GM21367 (cell line): ENCODE results near the gene AVL9.

Experiments used
- ATAC-seq: cut with Tn5 transposase; IDR thresholded peaks from one replicate; pipeline ENCODE4 v1.9.1; 2021; ENCODE audit not compliant: unreplicated experiment

Gene AVL9

DNA sequence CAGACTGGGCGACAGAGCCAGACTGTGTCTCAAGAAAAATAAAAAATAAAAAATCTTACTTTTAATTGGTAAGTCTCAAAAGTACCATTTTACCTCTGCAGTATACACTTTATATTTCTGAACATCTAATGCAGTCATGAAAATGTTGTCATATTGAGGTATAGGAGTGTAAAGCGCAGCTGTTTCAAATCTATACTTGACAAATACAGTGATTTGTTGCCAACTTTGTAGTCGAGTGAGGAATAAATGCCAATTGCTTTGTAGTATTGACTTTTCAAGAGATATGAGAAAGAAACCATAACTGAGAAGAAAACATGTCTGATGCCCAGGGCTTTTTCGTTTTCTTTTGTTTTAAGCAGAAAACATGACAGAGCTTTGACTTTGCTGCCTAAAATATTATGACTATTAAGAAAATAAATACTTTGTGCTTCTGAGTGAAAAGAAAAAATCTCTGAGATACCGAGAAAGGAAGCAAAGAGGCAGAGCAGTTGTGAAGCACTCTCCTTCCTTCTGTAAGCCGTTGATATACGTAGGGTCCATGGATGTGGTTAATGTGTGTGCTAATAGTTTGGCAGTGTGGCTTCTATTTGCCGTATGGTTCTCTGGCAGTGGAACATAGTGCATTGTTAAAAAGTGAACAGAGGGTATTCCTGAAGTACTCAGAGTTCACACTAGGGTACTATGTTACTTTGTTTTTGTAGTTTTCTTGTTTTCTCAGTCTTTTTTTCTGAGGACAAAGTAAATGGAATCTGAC is 38.2 kb downstream of the AVL9 start:
- no peak for ATAC-seq

- ATAC-seq: no peak
Observed at GRCh38 chr7:32535162-32535702, 39.9 kb downstream of the AVL9 start.

DNA sequence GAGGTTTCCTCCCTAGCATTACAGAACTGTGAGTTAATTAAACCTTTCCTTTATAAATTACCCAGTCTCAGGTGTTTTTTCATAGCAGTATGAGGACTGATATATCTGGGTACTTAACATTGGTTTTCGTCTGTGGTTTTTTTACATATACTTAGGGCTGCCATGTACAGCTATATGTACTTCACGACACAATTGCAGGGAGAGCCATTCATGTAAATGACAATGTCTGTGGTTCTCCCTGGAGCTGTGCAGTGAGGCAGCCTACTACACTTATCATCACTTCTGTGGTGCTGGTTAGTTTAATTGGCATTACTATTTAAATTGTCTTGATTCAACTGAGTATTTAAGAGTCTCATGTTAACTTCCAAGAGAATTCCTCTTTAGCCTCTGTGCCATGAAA is 40.7 kb downstream of the AVL9 start:
- ATAC-seq: no peak

GRCh38 chr7:32536585-32536984 is 41.3 kb downstream of the AVL9 start:
- ATAC-seq: no peak

DNA sequence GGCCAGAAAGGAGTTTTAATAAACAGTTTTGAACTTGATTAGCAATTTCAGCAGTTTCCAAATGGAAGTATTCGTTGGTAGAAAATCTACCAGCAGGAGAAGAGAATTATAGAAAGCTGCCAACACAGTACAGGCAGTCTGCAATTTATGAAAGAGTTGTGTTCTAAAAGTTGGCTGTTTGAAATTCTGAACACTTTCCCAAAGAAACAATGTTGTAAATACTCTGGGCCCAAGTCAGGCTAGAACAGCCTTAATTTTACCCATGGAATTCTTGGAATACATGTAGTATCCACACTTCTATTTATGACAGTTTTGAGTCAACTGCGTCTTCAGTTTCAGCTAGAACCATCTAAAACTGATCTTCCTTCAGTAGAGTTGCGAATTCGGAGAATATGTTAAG is 42.5 kb downstream of the AVL9 start:
- no peak for ATAC-seq

DNA sequence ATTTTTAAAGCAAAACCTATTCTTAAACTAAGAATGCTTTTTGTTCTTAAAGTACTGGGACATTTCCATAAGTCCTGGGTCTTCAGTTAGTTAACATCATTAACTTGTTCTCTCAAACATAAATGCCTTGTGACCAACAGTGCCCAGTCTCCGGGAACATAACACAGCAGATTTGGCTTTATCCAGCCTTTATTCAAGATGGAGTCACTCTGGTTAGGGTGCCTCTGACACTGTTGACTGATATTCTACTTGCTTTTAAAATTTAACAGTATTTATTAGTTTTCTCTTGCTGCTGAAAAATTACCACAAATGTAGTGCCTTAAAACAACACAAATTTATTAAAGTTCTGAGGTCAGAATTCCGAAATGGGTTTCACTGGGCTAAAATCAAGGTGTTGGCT is 44.1 kb downstream of the AVL9 start:
- no peak for ATAC-seq

DNA sequence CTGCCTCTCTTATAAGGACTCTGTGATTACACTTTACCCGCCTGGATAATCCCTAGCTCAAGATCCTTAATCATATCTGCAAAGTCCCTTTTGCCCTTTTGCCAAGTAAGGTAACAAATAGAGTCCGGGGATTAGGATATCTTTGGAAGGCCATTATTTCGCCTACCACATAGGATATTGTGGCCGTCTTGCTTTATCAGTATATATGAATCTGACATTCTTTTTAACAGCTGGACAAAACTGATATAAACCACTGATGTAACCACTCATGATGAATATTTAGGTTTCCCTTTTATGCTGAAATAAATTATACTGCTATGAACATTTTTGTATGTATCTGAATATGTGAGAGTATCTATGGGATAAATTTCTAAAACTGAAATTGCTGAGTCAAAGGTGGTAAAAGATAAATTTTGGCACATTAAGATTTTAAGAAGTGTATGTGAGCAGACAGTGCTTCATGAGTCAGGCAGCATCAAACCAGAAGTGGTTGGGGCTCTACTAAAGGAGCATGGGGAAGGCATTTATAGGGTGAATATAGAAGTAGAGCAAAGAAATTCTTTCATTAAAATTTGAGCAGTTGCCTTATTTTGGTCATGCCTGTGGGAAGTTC is 44.7 kb downstream of the AVL9 start:
- ATAC-seq: no peak

- no peak for ATAC-seq
Observed at GRCh38 chr7:32542595-32542994, 47.3 kb downstream of the AVL9 start.

DNA sequence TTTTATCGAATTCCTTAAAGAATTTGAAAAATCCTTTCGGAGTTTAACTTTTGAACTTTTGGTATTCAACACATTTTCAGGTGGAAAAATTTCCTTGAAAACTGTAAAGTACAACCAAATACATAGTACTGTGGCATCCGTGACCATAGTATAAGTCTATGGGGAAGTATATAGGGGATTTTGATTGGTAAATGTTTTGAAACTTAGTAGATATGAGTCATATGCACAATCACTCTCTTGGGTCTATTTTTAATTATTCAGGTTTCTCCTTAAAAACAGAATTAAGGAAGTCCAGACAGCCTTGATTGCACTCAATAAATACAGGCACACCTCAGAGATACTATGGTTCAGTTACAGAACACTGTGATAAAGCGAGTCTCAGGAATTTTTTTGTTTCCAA is 64.2 kb downstream of the AVL9 start:
- no peak for ATAC-seq

GRCh38 chr7:32560075-32560474 is 64.8 kb downstream of the AVL9 start:
- ATAC-seq: no peak

DNA sequence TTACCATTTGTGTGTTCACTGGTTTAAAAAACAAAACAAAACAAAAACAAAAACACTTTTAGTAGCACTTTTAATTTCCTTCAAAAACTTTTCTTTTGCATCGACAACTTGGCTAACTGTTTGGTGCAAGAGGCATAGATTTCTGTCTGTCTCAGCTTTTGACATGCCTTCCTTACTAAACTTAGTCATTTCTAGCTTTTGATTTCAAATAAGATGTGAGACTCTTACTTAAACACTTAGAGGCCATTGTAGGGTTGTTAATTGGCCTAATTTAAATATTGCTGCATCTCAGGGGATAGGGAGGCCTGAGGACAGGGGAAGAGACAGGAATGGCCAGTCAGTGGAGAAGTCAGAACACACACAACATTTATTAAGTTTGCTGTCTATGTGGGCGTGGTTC is 66.3 kb downstream of the AVL9 start:
- ATAC-seq: no peak

DNA sequence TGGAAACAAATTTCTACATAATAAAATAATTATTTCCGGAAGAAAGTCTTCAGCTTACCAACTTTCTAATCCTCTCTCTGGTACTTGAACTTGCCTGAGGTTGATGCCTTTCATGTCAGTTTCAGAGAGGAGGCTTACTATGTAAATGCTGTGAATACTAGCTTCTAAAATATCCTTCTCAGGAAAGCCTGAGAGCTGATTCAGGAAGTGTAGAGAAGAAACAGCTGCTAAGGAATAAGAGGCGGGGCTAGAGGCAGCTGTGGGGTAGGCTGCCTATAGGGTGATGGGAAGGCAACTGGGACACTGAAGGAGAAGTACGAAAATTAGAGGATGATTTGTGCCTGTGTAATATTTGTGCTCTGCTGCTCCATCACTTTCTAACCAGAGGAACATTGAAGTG is 69.3 kb downstream of the AVL9 start:
- ATAC-seq: no peak

DNA sequence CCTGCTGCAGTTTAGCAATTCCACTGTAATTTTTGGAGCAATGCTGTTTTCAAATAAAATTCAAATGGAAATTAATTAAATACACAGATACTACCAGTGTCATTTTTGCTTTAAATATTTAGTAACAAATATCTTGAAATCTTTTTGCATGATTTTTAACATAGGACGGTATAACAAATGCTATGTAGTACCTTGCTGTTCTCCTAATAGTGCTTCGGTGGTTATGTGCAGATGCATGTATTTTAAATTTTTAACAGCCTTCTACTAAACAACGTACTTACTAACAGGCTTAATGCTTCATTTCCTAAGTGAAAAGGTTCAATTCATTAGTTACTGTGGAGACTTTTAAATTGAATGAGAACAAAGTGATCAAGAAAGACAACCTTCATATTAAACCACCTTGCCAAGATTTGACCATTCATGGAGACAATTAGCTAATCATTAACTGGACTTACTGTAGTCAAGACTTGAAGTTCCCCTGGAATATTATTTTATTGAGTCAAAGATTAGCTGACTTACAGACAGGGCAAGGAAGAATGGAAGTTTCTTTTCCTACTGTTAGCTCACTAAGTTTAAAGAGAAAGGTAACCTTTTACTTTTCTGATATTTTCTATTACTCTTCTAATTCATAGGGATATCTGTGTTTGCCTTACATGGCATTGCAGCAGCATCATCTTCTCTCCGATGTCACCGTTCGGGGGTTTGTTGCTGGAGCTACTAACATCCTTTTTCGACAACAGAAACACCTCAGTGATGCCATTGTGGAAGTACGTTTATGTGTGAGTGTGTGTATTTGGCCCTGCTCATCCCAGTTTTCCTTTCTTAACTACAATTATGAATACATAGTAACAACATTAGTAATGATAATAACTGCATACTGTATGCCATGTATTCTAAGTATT is 74.3 kb downstream of the AVL9 start:
- ATAC-seq: no peak

GRCh38 chr7:32573110-32573687 is 77.9 kb downstream of the AVL9 start:
- ATAC-seq: no peak

GRCh38 chr7:32574626-32575025 is 79.3 kb downstream of the AVL9 start:
- ATAC-seq: no peak

GRCh38 chr7:32577421-32577820 is 82.1 kb downstream of the AVL9 start:
- ATAC-seq: no peak

- no peak for ATAC-seq
Observed at GRCh38 chr7:32579776-32580175, 84.5 kb downstream of the AVL9 start.

GRCh38 chr7:32580646-32581045 is 85.4 kb downstream of the AVL9 start:
- ATAC-seq: no peak

DNA sequence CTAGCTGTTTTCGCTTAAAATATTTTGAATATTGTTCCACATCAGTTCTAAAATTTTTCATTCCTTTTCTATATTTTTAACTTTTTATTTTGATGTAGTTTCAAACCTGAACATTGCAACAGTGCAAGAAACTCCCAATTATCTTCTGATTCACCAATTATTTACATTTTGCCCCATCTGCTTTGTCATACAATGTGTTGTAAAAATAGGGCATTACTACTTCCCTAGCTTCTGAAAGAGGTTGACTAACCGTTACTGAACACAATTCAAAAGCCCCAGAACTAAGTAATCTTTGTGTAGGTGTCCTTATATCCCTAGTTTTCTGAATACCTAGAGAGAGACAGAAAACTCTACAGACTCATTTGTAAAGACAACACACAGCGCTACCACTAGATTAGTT is 86.7 kb downstream of the AVL9 start:
- no peak for ATAC-seq

- ATAC-seq: no peak
Observed at GRCh38 chr7:32583791-32584190, 88.5 kb downstream of the AVL9 start.
